ENCODE results near the gene B4GALNT4.
"Not testable (repeated sequence)": the region's sequence is repeated elsewhere in the genome, so short reads cannot be mapped to it uniquely, and the experiment has no call there.

Gene B4GALNT4

GRCh38 chr11:335779-336658 lies 33.3 kb upstream of the B4GALNT4 start:
- DNase-seq = peak; percentile 56

DNA sequence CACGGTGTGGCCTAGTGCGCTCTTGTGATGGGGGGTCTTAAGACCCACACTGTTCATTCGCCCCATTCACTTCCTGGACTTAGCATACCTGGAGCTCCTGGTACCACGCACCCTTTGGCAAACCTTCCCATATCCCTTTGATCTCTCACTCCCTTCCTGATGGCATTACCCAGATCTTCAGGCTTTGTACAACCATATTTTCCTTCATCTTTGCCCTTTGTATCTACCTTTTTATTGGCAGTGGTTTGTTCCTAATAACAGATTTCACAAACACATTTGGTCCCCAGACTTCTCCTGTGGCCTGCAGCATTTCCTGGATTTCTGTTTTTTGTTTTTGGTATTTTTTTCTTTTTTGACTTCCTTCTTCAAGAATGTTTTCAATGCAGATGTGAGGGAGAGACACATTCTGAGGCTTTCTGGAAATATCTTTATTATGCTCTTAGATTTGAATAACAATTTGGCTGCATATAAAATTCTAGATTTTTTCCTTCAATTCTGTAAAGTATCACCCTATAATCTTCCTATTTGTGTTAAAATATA lies 32.6 kb upstream of the B4GALNT4 start:
- DNase-seq = peak; percentile 37

- no peak for DNase-seq
Measured at GRCh38 chr11:337711-338110, 31.6 kb upstream of the B4GALNT4 start.

DNA sequence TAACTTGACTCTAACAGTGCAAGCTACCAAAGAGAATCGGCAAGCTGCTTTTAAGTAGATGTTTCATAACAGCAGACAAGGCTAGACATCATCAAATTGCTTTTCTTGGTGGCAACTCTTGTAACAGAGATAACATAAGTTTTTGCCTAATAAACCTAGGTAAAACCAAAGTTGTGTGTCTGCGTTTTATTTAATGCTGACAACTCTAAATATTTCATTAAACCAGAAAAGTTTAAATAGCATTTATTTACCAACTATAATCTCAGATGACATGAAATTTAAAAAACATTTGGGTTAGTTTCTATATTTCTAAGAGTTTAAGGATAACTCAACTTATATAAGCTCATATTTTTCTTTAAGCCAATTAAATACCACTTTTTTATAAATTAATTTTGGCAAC lies 29.3 kb upstream of the B4GALNT4 start:
- no peak for DNase-seq

DNA sequence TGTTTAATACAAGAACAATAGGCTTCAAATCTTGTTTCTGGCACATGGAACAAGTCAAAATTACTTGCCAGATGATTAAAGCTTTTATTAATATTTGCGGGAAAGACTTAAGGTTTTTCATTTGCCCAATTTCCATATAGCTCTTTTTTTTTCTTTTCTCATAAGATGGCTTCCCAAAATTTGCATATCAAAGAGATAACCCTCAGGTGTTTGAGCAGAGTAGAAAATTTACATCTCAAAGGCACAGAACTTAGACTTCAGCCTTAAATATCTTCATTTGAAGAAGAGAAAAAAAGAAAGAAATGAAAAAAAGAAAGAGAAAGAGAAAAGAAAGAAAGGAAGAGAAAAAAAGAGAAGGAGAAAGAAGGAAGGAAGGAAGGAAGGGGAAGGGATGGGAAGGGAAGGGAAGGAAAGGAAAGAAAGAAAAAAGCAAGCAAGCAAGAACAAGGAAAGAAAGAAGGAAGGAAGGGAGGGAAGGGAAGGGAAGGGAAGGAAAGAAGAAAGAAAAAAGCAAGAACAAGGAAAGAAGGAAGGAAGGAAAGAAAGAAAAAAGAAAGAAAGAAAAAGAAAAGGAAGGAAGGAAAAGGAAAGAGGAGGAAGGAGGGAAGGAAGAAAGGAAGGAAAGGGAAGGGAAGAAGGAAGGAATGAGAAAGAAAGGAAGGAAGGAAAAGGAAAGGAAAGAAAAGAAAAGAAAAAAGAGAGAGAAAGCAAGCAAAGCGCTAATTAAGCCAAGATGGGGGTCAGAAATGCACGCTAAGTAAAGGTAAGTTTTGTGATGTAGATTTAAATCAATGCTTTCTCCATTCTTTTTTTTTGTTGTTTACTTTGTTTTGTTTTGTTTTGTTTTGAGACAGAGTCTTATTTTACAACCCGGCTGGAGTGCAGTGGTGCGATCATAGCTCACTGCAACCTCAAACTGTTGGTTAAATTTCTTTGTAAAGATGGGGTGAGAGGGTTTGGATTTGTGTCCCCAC lies 28.5 kb upstream of the B4GALNT4 start:
- no peak for DNase-seq

DNA sequence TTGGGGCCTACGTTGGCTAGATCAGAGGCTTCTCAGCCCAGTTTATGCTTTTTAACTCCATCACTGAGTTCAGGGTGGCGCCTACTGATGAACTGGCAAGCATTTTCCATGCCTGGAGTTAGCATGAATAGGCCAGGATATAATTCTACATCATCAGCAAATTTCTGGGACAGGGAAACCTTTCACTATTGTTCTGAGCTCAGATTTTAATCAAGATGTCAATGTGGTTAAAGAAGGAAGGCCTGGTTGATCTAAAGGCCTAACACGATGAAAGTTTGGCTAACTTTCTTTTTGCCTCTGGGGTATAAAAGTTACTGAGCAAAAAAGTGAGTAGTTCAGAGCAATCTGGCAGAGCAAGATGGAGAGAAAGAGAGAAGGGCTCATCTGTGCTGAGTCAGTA lies 27.0 kb upstream of the B4GALNT4 start:
- no peak for DNase-seq

DNA sequence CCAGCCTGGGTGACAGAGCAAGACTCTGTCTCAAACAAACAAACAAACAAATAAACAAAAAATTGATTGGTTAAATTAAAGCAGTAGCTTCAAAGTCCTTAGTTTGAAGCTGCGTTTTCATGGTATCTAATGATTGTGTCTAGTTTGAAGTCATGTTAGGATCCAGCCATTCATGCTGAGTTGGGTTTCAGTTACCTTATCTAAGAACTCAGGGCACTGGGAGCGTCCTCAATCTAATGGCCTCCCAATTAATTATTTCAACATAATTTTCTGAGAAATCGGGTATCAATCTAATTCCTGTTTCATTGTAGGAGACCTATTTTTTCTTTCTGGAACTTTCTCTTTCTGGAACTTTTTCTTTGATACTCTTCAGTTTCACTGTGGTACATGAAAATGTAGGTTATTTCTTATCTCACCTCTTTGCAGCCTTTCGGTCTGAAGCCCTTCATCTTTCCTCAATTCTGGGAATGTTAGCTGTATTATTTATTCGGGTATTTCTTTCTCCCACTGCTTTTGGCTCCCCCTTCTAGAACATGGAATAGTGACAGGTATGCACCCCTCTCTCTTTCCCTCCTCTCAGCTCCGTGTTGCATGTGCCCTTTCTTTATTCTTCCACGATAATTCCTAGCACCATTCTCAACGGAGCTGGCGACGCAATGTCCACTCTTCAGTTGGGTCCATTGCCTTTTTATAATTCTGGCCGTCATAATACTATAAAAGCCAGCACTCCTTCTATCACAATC lies 24.3 kb upstream of the B4GALNT4 start:
- DNase-seq = no peak

DNA sequence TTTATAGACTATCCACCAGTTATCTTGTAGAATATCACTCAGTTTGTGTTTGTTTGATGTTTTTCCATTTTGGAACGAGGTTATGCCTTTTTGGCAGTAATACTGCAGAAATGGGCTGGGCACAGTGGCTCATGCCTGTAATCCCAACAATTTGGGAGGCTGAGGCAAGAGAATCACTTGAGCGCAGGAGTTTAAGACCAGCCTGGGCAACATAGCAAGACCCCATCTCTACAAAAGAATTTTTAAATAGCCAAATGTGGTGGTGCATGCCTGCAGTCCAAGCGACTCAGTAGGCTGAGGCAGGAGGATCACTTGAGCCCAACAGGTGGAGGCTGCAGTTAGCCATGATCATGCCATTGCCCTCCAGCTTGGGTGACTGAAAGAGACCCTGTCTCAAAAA lies 22.8 kb upstream of the B4GALNT4 start:
- DNase-seq = no peak

DNA sequence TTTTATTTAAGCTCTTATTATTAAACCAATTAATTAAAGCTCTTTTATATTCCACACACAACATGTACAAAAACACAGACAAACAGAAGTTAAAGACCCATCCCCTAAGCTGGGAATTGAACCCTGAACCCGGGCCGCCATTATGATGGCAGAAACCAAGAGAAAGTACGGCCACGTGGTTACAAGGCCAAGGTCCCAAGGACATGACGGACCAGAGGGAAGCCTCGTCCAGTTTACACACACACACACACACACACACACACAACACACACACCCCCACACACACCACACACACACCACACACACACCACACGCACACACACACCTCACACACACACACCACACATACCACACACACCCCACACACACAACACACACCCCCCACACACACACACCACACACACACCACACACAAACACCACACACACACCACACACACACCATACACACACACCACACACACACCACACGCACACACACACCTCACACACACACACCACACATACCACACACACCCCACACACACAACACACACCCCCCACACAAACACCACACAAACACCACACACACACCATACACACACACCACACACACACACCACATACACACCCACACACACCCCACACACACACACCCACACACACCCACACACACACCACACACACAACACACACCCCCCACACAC lies 19.9 kb upstream of the B4GALNT4 start:
- not testable (repeated sequence) for DNase-seq

DNA sequence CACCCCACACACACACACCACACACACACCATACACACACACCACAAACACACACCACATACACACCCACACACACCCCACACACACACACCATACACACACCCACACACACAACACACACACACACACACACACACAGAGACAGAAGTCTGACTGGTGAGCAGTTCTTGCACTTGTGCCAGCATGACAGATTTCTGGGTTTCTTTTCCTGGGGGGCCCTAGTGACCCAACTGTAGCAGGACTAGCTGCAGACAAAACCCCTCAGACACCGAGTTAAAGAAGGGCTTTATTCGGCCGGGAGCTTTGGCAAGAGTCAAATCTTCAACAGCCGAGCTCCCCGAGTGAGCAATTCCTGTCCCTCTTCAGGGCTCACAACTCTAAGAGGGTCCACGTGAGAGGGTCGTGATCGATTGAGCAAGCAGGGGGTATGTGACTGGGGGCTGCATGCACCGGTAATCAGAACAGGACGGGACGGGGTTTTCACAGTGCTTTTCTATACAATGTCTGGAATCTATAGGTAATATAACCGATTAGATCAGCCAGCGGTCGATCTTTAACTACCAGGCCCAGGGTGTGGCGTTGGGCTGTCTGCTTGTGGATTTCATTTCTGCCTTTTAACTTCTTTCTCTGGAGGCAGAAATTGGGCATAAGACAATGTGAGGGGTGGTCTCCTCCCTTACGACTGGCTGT lies 19.1 kb upstream of the B4GALNT4 start:
- peak; percentile 35 for DNase-seq

- peak; percentile 93 for DNase-seq
Measured at GRCh38 chr11:350723-351255, 18.5 kb upstream of the B4GALNT4 start.

DNA sequence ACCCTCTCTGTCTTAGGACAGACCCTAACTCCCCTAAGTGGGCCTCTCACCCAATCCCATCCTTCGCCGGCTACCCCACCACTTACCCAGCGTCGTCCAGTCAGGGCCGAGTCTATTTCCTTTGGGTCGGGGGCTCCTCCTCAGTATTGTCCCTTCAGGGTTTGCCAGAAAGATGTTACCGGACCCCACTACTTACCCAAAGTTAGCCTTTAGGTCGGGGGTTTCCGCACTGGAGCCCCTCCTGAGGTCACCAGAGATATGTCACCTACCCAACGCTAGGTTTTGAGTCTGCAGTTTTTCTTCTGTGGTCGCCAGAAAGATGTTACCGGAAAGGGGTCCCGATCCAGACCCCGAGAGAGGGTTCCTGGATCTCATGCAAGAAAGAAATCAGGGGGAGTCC lies 17.9 kb upstream of the B4GALNT4 start:
- no peak for DNase-seq

GRCh38 chr11:352456-353031 lies 16.8 kb upstream of the B4GALNT4 start:
- DNase-seq = no peak

DNA sequence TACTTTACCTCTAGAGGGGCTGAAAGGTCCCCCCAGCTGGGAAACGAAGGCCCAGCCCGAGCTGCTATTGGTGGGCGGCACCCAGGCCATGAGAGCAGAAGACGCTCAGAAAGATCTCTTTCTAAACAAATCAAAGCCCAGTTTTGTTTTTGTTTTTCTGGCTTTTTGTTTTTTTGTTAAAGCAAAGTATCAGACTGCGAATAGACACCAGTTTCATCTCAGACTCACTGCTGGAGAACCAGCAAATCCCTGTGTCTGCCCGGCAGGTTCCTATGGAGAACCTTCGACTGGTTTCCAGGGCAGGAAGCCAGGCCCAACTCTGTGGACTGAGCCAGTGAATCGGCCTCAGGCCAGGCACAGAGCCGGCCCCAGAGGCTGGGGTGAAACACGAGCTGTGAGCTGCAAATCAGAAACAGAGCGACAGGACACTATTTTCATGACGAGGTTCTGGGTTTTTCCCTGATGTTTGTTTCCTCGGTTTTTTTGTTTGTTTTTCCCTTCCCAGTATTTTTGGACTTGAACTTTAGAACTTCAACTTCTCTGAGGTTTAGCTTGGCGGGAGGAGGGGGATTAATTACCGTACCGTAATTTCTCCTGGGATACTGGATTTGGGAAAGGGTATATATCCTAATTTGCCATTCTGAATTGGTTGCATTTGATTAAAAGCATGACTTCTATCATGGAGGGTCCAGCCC lies 16.0 kb upstream of the B4GALNT4 start:
- DNase-seq = no peak

GRCh38 chr11:355581-356458 lies 13.5 kb upstream of the B4GALNT4 start:
- DNase-seq = peak; percentile 63

- DNase-seq = no peak
Measured at GRCh38 chr11:356610-357009, 12.7 kb upstream of the B4GALNT4 start.

GRCh38 chr11:357582-357981 lies 11.7 kb upstream of the B4GALNT4 start:
- no peak for DNase-seq

DNA sequence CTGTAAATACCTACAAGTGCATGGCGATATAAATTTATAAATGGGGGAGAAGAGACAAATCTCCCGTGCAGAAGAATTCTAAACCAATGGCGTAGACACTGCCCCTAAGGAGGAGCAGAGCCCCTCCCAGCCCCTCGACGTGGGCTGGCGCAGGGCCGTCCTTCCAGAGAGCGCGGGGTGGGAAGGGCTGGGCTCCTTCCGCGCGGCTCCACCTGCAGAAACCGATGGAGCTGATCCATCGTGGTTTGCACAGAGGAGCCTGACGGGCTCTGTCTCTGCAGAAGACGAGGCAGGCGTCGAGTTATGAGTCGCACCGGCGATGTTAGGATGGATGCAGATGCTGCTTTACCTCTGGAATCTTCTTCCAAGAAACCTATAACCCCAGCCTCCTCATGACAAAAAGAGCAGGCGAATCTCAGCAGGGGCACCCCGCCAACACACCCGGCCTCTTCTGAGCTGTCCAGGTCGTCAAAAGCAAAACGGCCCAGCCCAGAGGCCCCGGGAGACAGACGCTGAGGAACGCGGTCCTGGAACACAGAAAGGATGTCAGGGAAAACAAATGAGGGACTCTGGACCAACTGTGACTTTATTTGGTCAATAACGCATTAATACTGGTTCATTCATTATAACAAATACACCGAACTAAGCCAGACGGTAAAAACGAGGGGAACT lies 11.0 kb upstream of the B4GALNT4 start:
- DNase-seq = no peak
